Brain microvascular endothelial cell (primary cell): Measurements from ENCODE around the gene ZBTB38.

Experiments
- DNase-seq: peaks from one replicate; pipeline ENCODE4 v3.0.0-alpha.2; 2020
- H3K27ac ChIP-seq: fragments of 250-450 bp; sonication (Bioruptor Pico); 2 replicates; pipeline ENCODE4 v1.5.1; 2020; ENCODE audit warnings: mild to moderate bottlenecking, moderate library complexity
- H3K27me3 ChIP-seq: fragments of 250-450 bp; sonication (Bioruptor Pico); replicated peaks from 2 replicates; pipeline ENCODE4 v1.5.1; 2020; ENCODE audit warnings: mild to moderate bottlenecking
- H3K36me3 ChIP-seq: fragments of 250-450 bp; sonication (Bioruptor Pico); replicated peaks from 2 replicates; pipeline ENCODE4 v1.5.1; 2020; ENCODE audit warnings: mild to moderate bottlenecking
- H3K4me3 ChIP-seq: 2 replicates; pipeline ENCODE4 v1.5.1; 2011; ENCODE audit warnings: low read depth, mild to moderate bottlenecking, control low read depth, low read length, moderate library complexity
- in situ Hi-C: cut with HindIII; loops from 2 replicates; pipeline ENCODE4 v1.10.0; 2017; ENCODE audit warnings: low sequenced_read_pairs, low pct_ligation_motif_present
- TF ChIP-seq, protein P1 (sequence below): IDR thresholded peaks from 2 replicates; pipeline ENCODE4 v1.5.1; 2011; ENCODE audit warnings: low read depth, mild to moderate bottlenecking, moderate library complexity, low read length, control low read depth, inconsistent platforms; ENCODE audit errors: missing control alignments

Gene ZBTB38

DNA sequence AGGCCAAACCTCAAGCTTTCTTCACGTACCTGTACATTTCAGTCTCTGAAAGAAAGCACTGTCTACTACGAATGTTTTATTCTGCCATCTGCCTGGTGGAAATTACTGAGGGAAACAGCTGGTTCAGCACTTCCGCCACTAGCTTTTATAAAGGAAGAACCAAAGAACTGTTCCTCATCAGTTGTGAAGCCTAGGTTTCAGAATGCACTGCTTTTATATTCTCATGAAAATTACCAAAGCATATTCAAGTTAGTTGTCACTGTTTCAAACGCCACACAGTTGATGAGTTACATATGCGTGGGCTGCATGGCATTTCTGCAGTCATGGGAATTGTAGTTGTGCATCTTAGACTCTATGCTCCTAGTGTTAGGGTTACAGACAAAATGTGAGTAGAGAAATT is 21.5 kb upstream of the ZBTB38 start:
- H3K36me3 ChIP-seq = no peaks in the 10 kb centered on the region
- H3K27me3 ChIP-seq = no peaks in the 10 kb centered on the region
- H3K27ac ChIP-seq = no peak overlapping the region
- no peak overlapping the region for H3K4me3 ChIP-seq
- in situ Hi-C loops = no loop called here
- DNase-seq = no peak
- TF ChIP-seq, protein P1, sequence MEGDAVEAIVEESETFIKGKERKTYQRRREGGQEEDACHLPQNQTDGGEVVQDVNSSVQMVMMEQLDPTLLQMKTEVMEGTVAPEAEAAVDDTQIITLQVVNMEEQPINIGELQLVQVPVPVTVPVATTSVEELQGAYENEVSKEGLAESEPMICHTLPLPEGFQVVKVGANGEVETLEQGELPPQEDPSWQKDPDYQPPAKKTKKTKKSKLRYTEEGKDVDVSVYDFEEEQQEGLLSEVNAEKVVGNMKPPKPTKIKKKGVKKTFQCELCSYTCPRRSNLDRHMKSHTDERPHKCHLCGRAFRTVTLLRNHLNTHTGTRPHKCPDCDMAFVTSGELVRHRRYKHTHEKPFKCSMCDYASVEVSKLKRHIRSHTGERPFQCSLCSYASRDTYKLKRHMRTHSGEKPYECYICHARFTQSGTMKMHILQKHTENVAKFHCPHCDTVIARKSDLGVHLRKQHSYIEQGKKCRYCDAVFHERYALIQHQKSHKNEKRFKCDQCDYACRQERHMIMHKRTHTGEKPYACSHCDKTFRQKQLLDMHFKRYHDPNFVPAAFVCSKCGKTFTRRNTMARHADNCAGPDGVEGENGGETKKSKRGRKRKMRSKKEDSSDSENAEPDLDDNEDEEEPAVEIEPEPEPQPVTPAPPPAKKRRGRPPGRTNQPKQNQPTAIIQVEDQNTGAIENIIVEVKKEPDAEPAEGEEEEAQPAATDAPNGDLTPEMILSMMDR = no peak

DNA sequence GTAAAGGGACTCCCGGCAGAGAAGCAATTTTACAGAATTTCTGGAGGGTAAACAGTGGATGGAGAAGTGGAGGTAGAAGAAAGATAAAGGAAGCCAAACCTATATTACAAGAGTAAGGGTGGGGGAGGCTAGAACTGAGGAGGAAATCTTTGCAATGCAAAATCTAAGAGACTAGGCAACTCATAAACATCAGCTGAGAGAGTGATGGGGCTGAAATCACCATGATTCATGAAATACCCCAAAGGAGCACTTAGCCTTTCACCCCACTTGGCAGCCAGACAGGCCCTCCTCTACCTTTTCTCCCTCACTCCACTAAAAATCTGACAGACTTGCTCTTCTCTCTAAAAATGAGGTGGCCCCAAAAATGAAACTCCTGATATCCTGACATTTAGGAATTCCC is 19.5 kb upstream of the ZBTB38 start:
- Histone ChIP-seq H3K27me3 (no peaks in the 10 kb centered on the region), H3K27ac (no peak overlapping the region), H3K4me3 (no peak overlapping the region), H3K36me3 (no peaks in the 10 kb centered on the region)
- TF ChIP-seq, protein P1 = no peak
- in situ Hi-C loops = no loop called here
- no peak for DNase-seq

DNA sequence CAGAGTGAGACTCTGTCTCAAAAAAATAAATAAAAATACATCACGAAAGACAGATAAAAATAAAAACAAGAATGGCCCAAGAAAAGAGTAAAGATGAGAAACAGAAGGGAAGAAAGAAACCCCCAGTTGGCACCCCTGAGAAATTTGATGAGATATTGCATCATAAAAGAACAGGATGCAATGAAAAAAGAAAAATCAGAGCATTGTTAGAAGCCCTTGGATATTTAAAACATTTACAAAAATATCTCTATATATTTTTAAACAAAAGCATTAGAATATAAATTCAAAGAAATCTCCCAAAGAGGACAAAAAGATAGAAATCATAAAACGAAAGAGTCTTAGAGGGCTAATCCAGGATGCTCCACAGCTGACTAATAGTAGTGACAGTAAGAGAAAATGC is 18.6 kb upstream of the ZBTB38 start:
- in situ Hi-C loops = no loop called here
- TF ChIP-seq, protein P1 = no peak
- no peak overlapping the region for H3K27ac ChIP-seq
- DNase-seq = no peak
- H3K36me3 ChIP-seq = no peaks in the 10 kb centered on the region
- H3K27me3 ChIP-seq = no peaks in the 10 kb centered on the region
- no peak overlapping the region for H3K4me3 ChIP-seq

DNA sequence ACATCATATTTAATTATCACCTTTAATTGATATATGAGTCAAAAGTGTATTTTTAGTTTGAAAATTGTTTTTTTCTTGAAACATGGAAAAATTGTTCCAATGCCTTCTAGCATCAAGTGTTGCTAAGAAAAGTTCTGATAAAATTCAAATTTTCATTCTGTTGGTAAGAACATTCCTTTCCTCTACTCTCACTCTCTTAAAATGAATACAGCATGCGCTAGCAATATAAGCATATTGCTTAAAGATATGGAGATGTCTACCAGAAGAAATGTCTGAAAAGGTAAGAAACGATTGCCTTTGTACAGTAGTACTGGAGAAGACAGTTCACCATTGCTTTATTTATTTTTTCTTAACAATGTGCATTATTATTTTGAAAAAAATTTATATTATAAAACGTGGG is 17.6 kb upstream of the ZBTB38 start:
- in situ Hi-C loops = no loop called here
- no peak for DNase-seq
- Histone ChIP-seq H3K4me3 (no peak overlapping the region), H3K27me3 (no peaks in the 10 kb centered on the region), H3K36me3 (no peaks in the 10 kb centered on the region), H3K27ac (no peak overlapping the region)
- TF ChIP-seq, protein P1 = no peak

DNA sequence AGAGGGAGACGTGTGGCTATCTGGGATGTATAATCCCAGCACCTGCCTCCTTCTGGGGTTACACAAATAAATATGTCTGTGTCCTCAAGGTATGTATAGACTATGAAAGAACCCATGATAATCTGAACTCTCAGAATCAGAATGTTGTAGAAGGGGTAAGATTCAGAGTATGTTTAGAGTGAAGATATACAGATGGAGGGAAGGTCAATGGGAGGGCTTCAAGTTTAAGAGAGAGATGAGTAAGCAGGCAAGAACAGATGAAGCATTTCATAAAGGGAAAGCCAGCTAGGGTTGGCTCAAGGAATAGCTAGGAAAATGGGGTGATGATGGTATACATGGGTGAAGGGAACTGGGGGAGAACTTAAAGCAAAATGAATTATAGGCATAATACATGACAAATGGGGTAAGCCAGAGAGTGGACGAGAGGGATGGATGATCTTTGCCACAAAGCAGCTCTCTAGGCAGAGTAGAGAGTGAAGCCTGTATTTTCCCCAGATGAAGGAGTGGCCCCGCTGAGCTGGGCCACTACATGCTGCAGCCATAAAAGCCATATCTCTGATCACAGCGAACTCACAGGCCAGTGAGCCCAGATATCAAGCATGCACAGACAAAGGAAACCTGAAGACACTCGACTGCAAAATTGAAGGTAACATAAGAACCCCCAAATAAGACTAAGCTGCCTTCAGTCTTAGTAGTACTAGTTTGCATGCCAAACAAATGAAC is 15.9 kb upstream of the ZBTB38 start:
- no peaks in the 10 kb centered on the region for H3K36me3 ChIP-seq
- DNase-seq = no peak
- in situ Hi-C loops = no loop called here
- H3K27ac ChIP-seq = no peak overlapping the region
- no peaks in the 10 kb centered on the region for H3K27me3 ChIP-seq
- no peak overlapping the region for H3K4me3 ChIP-seq
- TF ChIP-seq, protein P1 = no peak
